Islet of Langerhans (tissue), 1 donor: ENCODE measurements around the gene LGR6.
"Not testable (repeated sequence)": the region's sequence is repeated elsewhere in the genome, so short reads cannot be mapped to it uniquely, and the experiment has no call there.

Source experiments
- FAIRE-seq: peaks from one replicate; lab custom pipeline; 2011; peaks lifted over from hg19 to GRCh38; lab: Jason Lieb, UNC

The LGR6 gene

GRCh38 chr1:202343652-202344349 lies 150.2 kb downstream of the LGR6 start:
- FAIRE-seq: peak; percentile 73

DNA sequence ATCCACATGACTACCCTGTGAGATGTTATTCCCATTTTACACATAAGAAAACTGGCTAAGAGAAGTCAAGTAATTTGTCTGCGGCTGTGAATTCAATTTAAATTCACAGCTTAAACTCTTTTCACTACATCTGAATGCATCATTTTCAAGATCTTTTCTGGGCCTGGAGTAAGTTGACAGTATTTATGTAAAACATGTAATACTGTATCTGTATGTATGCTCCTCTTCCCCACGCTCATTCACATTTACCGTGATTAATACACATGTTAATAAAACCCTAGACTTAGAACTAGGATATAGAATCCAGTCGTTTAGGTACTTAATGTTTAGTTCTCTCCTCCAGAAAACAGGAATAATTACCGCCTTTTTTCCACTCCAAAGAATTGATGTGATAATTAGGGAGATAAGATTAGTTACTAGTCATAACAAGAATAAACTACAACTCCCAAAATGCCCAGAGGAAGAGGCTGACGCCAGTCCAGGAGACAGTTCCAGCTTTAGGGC lies 154.5 kb downstream of the LGR6 start:
- peak; percentile 92 for FAIRE-seq

- FAIRE-seq: no peak
Measured at GRCh38 chr1:202348509-202349205, 155.1 kb downstream of the LGR6 start, which contains the start of gene PPP1R12B. Gene PPP1R12B, plus strand, starts transcription at chr1:202348699. Its CDS starts 153 bp downstream, at chr1:202348852.

DNA sequence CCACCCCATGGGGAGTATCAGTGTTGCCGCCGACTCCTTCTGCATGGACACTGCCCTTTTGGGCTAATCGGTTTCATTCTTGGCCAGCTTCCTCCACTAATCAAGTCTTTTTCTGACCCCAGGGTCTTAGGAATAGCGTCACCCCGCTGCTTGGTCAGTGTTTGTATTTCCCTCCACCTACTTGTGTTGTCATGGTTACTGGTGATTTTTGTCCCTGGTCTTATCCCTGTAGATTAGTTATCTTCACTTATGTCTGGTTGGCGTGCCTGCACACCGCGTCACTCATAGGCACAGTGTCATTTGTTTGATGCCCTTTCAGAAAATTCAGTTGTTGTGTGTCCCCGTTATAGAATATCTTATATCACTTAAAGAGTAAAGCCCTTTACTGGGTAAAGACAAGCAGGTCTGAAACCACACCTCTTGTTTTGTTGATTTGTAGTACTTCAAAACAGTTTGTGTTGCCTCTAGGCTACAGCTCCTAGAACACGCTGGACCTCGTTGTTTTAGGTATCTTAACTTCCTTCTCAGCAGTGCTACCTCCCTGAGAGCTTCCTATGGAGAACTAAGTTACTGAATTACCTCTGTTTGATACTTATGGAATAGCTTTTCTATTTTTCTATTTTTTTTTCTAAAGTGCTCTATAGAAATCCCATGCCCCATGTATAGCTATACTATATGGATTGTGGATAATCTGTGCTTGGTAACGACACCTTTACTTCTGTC lies 155.8 kb downstream of the LGR6 start:
- FAIRE-seq: no peak

GRCh38 chr1:202351725-202352124 lies 158.1 kb downstream of the LGR6 start:
- FAIRE-seq: no peak

DNA sequence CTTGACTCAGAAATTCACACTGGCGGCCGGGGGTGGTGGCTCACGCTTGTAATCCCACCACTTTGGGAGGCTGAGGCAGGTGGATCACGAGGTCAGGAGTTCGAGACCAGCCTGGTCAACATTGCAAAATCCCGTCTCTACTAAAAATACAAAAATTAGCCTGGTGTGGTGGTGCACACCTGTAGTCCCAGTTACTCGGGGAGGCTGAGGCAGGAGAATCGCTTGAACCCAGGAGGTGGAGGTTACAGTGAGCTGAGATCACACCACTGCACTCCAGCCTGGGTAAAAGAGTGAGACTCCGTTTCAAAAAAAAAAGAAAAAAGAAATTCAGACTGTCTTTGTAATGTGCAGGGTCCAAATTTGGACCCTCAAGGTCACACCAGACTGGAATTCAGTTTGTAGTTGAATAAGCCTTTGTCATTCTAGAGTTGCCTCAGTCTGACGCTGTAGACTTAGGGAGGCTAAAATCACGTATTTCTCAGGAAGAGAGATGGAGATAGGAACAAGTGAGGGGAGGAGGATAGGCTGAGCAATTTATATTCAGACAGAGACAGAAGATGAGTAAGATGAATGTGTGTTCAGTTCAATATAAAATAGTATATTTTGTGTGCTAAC lies 159.1 kb downstream of the LGR6 start:
- not testable (repeated sequence) for FAIRE-seq

GRCh38 chr1:202355944-202356553 lies 162.4 kb downstream of the LGR6 start:
- no peak for FAIRE-seq

GRCh38 chr1:202357506-202357905 lies 163.9 kb downstream of the LGR6 start:
- no peak for FAIRE-seq

- no peak for FAIRE-seq
Measured at GRCh38 chr1:202361224-202361623, 167.6 kb downstream of the LGR6 start.

DNA sequence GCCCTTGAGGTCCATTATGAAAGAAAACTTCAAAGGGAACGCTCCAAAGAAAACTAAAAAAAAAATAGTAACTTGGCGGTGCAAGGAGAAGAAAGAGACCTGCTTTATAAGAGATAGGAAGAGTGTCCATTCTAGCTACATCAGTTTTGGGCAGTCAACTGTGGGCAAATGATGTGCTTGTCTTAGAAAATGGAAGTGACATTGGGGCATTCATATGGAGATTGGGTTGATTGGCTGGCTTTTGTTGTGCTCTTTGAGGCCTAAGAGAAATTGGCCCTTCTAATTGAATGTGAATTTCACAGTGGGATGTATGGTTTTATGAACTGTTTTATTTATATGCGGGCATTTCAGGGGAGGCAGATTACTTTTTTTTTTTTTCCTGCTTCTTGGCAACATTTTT lies 168.1 kb downstream of the LGR6 start:
- FAIRE-seq: no peak

DNA sequence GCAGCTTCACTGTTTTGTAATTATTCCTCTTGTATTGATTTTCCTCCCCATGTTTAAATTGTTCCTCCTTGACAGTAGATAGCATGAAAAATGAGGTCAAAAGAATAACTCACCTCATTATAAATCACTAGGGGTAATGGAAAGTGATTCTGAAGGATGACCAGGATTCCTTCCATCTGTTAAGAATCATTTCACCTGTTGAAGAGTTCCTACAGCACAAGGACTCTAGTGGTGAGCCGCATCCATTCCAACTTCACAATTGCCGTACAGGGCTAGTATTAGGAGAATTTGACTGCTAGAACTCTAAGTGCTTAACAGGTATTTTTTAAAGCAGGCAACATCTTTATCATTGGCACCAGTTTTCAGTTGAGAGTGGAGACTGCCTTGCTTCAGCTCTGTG lies 168.6 kb downstream of the LGR6 start:
- FAIRE-seq: no peak

DNA sequence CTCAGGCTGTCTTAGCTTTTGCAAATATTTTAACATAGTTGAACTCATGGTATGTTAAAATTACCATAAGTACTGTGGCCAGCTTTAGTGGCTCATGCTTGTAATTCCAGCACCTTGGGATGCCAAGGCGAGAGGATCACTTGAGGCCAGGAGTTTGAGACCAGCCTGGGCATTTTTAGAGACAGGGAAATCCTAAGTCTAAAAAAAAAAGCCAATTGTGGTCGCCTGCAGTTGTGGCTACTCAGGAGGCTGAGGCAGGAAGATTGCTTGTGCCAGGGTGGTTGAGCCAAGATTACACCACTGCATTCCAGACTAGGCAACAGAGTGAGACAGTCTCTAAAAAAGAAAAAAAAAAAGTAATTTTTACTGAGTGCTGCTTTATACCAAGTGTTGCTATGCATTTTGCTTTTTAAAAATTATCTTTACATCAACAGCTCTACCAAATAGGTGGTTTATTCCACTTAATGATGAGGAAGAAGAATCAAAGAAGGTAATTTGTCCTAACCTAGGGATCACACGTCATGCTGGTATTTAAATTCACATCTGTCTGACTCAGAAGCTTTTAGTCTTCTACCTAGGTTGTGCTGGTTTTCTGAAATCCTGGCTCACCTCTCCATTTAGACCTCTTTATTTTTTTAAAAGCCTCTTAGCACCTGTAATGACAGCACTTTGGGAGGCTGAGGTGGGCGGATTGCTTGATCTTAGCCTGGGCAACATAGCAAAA lies 171.7 kb downstream of the LGR6 start:
- FAIRE-seq: no peak

DNA sequence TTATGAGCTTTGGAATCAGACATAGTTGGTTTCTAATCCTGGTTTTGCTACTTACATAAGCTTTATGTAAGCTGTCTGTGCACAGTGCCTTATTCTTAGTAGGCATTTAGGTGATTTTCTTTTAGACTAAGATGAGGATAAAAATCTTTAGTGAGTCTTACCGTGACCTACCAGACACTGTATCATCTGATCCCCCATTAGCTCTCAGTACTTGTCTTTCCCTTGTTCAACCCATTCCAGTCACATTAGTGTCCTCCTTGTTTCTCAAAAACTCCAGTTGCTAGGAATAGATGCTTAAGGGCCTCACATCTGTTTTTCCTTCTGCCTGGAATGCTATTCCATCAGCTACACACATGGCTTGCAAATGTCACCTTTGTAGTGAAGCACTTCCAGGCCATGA lies 173.7 kb downstream of the LGR6 start:
- FAIRE-seq: no peak
